GM12878 (cell line): ENCODE results near the gene TAGLN.

ENCODE experiments used
- CTCF ChIP-seq, 3 experiments: IDR thresholded peaks in 2 of 3; conservative IDR thresholded peaks in 1 of 3; 2 replicates each; pipeline ENCODE4 v1.5.1; 2011; ENCODE audit warnings: low read depth in 3 of 3, low read length in 3 of 3, mild to moderate bottlenecking in 3 of 3, control low read depth in 2 of 3, moderate library complexity in 2 of 3, inconsistent platforms in 1 of 3, mixed read lengths in 1 of 3; ENCODE audit not compliant: control insufficient read depth in 2 of 3, insufficient read depth in 1 of 3; ENCODE audit errors: extremely low read depth in 1 of 3
- GABPA ChIP-seq: IDR thresholded peaks from 2 replicates; pipeline ENCODE4 v1.6.1; 2014; ENCODE audit warnings: antibody characterized with exemption, low read depth, mild to moderate bottlenecking, inconsistent platforms
- NFYB ChIP-seq: IDR thresholded peaks from 2 replicates; pipeline ENCODE4 v1.6.1; 2011; ENCODE audit warnings: low read depth, mild to moderate bottlenecking, low read length, improper control_type of control experiment, moderate library complexity; ENCODE audit not compliant: insufficient read depth
- POLR2A ChIP-seq: IDR thresholded peaks from 2 replicates; pipeline ENCODE4 v1.6.1; 2011; ENCODE audit warnings: low read depth, mild to moderate bottlenecking, low read length
- ZNF207 ChIP-seq: fragments of 450-650 bp; IDR thresholded peaks from 2 replicates; pipeline ENCODE4 v1.6.1; 2014; ENCODE audit warnings: antibody characterized with exemption, mild to moderate bottlenecking, borderline replicate concordance
- TF ChIP-seq, protein P1 (sequence below): IDR thresholded peaks from 2 replicates; pipeline ENCODE4 v1.6.1; 2012; ENCODE audit warnings: low read depth, low read length, improper control_type of control experiment

- TF ChIP-seq GABPA (no peak), ZNF207 (no peak), CTCF (IDR thresholded peaks at IDR 0.05 in 2 of 3, conservative IDR thresholded peaks at IDR 0.05 in 1 of 3; ENCODE audit: control insufficient read depth in 2 of 3, extremely low read depth in 1 of 3, insufficient read depth in 1 of 3, low read depth in 3 of 3, low read length in 3 of 3) (no peak), NFYB (no peak), POLR2A (peak; percentile 26; the same call in 1 of the 2 replicates)
- TF ChIP-seq, protein P1, sequence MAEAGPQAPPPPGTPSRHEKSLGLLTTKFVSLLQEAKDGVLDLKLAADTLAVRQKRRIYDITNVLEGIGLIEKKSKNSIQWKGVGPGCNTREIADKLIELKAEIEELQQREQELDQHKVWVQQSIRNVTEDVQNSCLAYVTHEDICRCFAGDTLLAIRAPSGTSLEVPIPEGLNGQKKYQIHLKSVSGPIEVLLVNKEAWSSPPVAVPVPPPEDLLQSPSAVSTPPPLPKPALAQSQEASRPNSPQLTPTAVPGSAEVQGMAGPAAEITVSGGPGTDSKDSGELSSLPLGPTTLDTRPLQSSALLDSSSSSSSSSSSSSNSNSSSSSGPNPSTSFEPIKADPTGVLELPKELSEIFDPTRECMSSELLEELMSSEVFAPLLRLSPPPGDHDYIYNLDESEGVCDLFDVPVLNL, result no peak
Measured at GRCh38 chr11:117219001-117219400, 19.8 kb downstream of the TAGLN start.
